Spleen (tissue), 11 donors: ENCODE results near the gene ANKS3. TPM values are rescaled to one million over a fixed set of nuclear protein-coding genes. Genes with fewer than 3 reads are reported as not detected.
A peak's percentile ranks its signal among the peaks of the same experiment; 100 is the strongest.

Experiments
- DNase-seq: peaks from one replicate; pipeline ENCODE4 v3.0.0-alpha.2; 2020
- H3K27ac ChIP-seq, 8 donors: fragments of 200-600 bp; sonication (generic) in 7 of 8; 1 replicate in 4 of 8; 2 replicates in 4 of 8; pipeline versions ENCODE4 v1.5.0 to v1.8.0; 2016 to 2021; ENCODE audit warnings: inconsistent platforms in 4 of 8, mild to moderate bottlenecking in 4 of 8, moderate library complexity in 1 of 8
- H3K27me3 ChIP-seq, 7 donors: fragments of 200-600 bp; sonication (generic) in 6 of 7; replicated peaks in 1 of 7; 1 replicate in 4 of 7; 2 replicates in 3 of 7; pipeline versions ENCODE4 v1.5.0 to v1.8.0; 2016 to 2021; ENCODE audit warnings: inconsistent platforms in 3 of 7, mild to moderate bottlenecking in 1 of 7
- H3K36me3 ChIP-seq, 6 donors: fragments of 200-600 bp; sonication (generic) in 5 of 6; 1 replicate in 4 of 6; 2 replicates in 2 of 6; pipeline versions ENCODE4 v1.5.0 to v1.8.0; 2016 to 2021; ENCODE audit warnings: inconsistent platforms in 2 of 6
- H3K4me1 ChIP-seq, 6 donors: fragments of 200-600 bp; sonication (generic) in 5 of 6; 1 replicate in 3 of 6; 2 replicates in 3 of 6; pipeline versions ENCODE4 v1.5.0 to v1.8.0; 2016 to 2021; ENCODE audit warnings: inconsistent platforms in 3 of 6
- H3K4me3 ChIP-seq, 8 donors: fragments of 200-600 bp; sonication (generic) in 7 of 8; 1 replicate in 4 of 8; 2 replicates in 4 of 8; pipeline versions ENCODE4 v1.5.0 to v1.8.0; 2016 to 2021; ENCODE audit warnings: inconsistent platforms in 4 of 8, mild to moderate bottlenecking in 4 of 8, moderate library complexity in 2 of 8
- H3K9me3 ChIP-seq, 8 donors: fragments of 200-600 bp; sonication (generic) in 7 of 8; 1 replicate in 4 of 8; 2 replicates in 4 of 8; pipeline versions ENCODE4 v1.5.0 to v1.8.0; 2016 to 2021; ENCODE audit warnings: inconsistent platforms in 4 of 8
- POLR2A ChIP-seq, 3 donors: fragments of 450-650 bp; IDR thresholded peaks; one replicate each; pipeline ENCODE4 v1.5.1; 2017; ENCODE audit warnings: antibody characterized with exemption in 3 of 3, mild to moderate bottlenecking in 1 of 3
- POLR2AphosphoS5 ChIP-seq, 3 donors: sonication (generic); formaldehyde crosslinking; IDR thresholded peaks; one replicate each; pipeline ENCODE4 v1.5.1; 2017; ENCODE audit warnings: antibody characterized with exemption in 3 of 3
- WGBS, 5 donors: extraction: QIAGEN DNeasy Blood & Tissue Kit in 3 of 5; methylation state at CpG; one replicate each; pipeline versions ENCODE4 v1.1.5 to v1.1.7; 2013 to 2018; 5-methylcytosine and 5-hydroxymethylcytosine counted together
- intact Hi-C: fragments of 100-400 bp; cut with DNase I; formaldehyde crosslinking; loops from one replicate; pipeline ENCODE4 v1.15.0; 2023; ENCODE audit warnings: low total_unique reads
- polyA plus RNA-seq, 3 donors: library from polyadenylated mRNA; stranded (reverse); fragments of 200-250 nt; gene quantifications; one replicate each; pipeline ENCODE4 v1.2.1, GENCODE V29; 2013
- total RNA-seq, 7 donors: library from RNA; depleted of rRNA in 3 of 7; stranded (reverse); fragments of >200 nt in 3 of 7; fragmentation: NEBNext Ultra II Directional in 4 of 7; extraction: Animal tissue kit (Norgen Biotek cat#: 25700) in 4 of 7; gene quantifications; one replicate each; pipeline versions ENCODE4 v1.1.0 to v1.2.1, GENCODE V29; 2016 to 2021
- TF ChIP-seq, protein P1 (sequence below), 11 experiments: fragments of 200-600 bp in 7 of 11; fragments of 450-650 bp in 4 of 11; sonication (generic) in 4 of 11; IDR thresholded peaks in 8 of 11; conservative IDR thresholded peaks in 3 of 11; 1 replicate in 7 of 11; 2 replicates in 4 of 11; pipeline versions ENCODE4 v1.4.0 to v1.8.0; 2016 to 2021; ENCODE audit warnings: antibody characterized with exemption in 11 of 11, inconsistent platforms in 4 of 11, mild to moderate bottlenecking in 1 of 11
- donor health status: healthy with polysubstance abuse.
- donor health status: DM: no; HTN: no; CAD: no; lungs with moderate emphysema.
- donor health status: DM: no; HTN: no; CAD: no.
- donor health status: Bipolar disorder and iron deficiency.
- donor health status: healthy.
- donor health status: DM: no; HTN: no; CAD: no.
- donor health status: DM: yes; HTN: yes; CAD: no.

The ANKS3 gene
- total and polyA plus RNA-seq, 10 donors, result 12.5 to 29.5 (median 22.9) TPM

DNA sequence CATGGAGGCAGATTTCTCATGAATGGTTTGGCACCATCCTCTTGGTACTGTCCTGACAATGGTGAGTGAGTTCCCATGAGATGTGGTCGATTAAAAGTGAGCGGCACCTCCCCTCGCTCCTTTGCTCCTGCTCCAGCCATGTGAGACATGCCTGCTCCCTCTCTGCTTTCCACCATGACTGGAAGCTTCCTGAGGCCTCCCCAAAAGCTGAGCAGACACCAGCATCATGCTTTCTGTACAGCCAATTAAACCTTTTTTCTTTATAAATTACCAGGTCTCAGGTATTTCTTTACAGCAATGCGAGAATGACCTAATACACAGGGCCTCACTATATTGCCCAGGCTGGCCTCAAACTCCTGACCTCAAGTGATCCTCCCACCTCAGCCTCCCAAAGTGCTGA is 20.8 kb upstream of the ANKS3 start:
- no peak overlapping the region for H3K4me3 ChIP-seq
- H3K27me3 ChIP-seq, result no peaks in the 10 kb centered on the region
- no peak for DNase-seq
- intact Hi-C loops, result no loop called here
- WGBS, 5 donors, result 97 to 100% (median 99%) methylated on average over 4 of the region's 4 CpGs
- H3K4me1 ChIP-seq, result no peaks in the 10 kb centered on the region
- peaks cover 4 to 100% (median 92%) of the 10 kb centered on the region in 6 donors for H3K36me3 ChIP-seq
- H3K27ac ChIP-seq, result no peak overlapping the region
- peaks cover 0 to 13% (median 5%) of the 10 kb centered on the region in 8 donors for H3K9me3 ChIP-seq
- TF ChIP-seq POLR2AphosphoS5 (IDR thresholded peaks at IDR 0.05) (no peak), POLR2A (IDR thresholded peaks at IDR 0.05) (no peak)
- TF ChIP-seq, protein P1, sequence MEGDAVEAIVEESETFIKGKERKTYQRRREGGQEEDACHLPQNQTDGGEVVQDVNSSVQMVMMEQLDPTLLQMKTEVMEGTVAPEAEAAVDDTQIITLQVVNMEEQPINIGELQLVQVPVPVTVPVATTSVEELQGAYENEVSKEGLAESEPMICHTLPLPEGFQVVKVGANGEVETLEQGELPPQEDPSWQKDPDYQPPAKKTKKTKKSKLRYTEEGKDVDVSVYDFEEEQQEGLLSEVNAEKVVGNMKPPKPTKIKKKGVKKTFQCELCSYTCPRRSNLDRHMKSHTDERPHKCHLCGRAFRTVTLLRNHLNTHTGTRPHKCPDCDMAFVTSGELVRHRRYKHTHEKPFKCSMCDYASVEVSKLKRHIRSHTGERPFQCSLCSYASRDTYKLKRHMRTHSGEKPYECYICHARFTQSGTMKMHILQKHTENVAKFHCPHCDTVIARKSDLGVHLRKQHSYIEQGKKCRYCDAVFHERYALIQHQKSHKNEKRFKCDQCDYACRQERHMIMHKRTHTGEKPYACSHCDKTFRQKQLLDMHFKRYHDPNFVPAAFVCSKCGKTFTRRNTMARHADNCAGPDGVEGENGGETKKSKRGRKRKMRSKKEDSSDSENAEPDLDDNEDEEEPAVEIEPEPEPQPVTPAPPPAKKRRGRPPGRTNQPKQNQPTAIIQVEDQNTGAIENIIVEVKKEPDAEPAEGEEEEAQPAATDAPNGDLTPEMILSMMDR (IDR thresholded peaks at IDR 0.05 in 8 of 11, conservative IDR thresholded peaks at IDR 0.05 in 3 of 11), result no peak

DNA sequence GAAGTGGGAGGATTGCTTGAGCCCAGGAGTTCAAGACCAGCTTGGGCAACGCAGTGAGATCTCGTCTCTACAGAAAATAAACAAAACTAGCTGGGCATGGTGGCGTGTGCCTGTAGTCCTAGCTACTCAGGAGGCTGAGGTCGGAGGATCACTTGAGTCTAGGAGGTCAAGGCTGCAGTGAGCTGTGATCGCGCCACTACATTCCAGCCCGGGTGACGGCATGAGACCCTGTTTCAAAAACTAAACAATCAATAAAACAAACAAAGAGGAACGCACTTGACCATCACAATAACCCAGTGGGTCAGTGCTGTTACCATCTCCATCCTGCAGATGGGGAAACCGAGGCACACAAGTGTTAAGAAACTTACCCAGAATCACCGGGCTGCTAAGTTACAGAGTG is 19.2 kb upstream of the ANKS3 start:
- Histone ChIP-seq H3K36me3 (peaks cover 4 to 100% (median 80%) of the 10 kb centered on the region in 6 donors), H3K27ac (no peak overlapping the region), H3K27me3 (no peaks in the 10 kb centered on the region), H3K9me3 (peaks cover 0 to 13% (median 5%) of the 10 kb centered on the region in 8 donors), H3K4me1 (peaks cover 0 to 10% (median 2%) of the 10 kb centered on the region in 6 donors), H3K4me3 (no peak overlapping the region)
- 92 to 95% (median 94%) methylated on average over 11 of the region's 11 CpGs for WGBS, 5 donors
- intact Hi-C loops, result no loop called here
- DNase-seq, result no peak
- TF ChIP-seq POLR2A (IDR thresholded peaks at IDR 0.05) (no peak), POLR2AphosphoS5 (IDR thresholded peaks at IDR 0.05) (no peak)
- TF ChIP-seq, protein P1 (IDR thresholded peaks at IDR 0.05 in 8 of 11, conservative IDR thresholded peaks at IDR 0.05 in 3 of 11), result no peak

DNA sequence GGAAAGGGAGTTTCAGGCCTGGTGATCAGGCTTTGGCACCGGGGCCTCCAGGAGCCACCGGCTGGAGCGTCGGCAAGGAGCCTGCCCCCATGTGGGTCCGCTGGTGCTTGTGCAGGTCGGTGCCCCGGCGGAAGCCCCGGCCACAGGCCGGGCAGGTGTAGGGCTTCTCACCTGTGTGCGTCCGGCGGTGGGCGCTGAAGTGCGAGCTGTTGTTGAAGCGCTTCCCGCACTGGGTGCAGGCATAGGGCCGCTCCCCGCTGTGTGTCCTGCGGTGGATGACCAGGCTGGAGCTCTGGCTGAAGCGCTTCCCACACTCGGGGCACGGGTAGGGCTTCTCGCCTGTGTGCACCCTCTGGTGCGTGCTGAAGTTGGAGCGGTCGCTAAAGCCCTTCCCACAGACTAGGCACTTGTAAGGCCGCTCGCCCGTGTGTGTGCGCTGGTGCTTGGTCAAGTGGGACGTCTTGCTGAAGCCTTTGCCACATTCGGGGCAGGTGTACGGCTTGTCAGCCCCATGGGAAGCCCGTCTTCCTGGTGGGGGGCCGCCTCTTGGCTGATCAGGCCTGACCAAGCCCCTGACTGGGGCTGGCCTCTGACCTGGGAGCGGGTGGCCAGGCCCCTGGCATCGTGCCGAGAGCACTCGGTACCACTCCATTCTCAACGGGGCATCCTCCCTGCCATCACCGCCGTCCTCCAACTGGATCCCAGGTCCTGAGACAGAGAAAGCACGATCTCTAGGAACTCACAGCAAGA is 18.5 kb upstream of the ANKS3 start:
- Histone ChIP-seq H3K36me3 (peaks cover 4 to 93% (median 74%) of the 10 kb centered on the region in 6 donors), H3K9me3 (peaks cover 0 to 13% (median 5%) of the 10 kb centered on the region in 8 donors), H3K27ac (no peak overlapping the region), H3K27me3 (no peaks in the 10 kb centered on the region), H3K4me1 (peaks cover 0 to 17% (median 6%) of the 10 kb centered on the region in 6 donors), H3K4me3 (no peak overlapping the region)
- TF ChIP-seq POLR2AphosphoS5 (IDR thresholded peaks at IDR 0.05) (peak in 1 of 3 donors; percentile 19), POLR2A (IDR thresholded peaks at IDR 0.05) (no peak)
- intact Hi-C loops, result no loop called here
- no peak for DNase-seq
- 85 to 91% (median 90%) methylated on average over 20 to 44 of the region's 44 CpGs for WGBS, 5 donors

DNA sequence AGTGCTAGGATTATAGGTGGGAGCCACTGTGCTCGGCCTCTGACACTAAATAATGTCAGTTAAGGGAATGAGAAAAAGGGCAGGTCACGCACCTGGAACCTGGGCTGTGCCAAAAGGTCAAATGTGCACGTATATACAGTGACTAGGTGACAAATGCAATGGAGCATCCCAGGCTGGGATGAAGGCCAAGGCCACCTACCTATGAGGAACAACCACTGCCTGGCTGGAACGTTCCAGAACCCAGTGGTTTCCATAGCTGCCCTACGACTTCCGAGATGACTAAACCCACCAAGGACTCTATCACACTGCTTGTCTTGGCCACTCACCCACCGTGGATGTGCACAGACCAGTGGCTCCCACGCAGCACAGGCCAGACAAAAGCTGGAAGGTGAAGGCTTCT is 16.8 kb upstream of the ANKS3 start:
- intact Hi-C loops, result no loop called here
- Histone ChIP-seq H3K27me3 (no peaks in the 10 kb centered on the region), H3K36me3 (peaks cover 4 to 77% (median 63%) of the 10 kb centered on the region in 6 donors), H3K4me1 (peaks cover 0 to 32% (median 10%) of the 10 kb centered on the region in 6 donors), H3K9me3 (peaks cover 0 to 13% (median 5%) of the 10 kb centered on the region in 8 donors), H3K4me3 (no peak overlapping the region), H3K27ac (no peak overlapping the region)
- TF ChIP-seq, protein P1 (IDR thresholded peaks at IDR 0.05 in 8 of 11, conservative IDR thresholded peaks at IDR 0.05 in 3 of 11), result no peak
- no peak for TF ChIP-seq POLR2A (IDR thresholded peaks at IDR 0.05)
- TF ChIP-seq POLR2AphosphoS5 (IDR thresholded peaks at IDR 0.05), result no peak
- no peak for DNase-seq
- WGBS, 5 donors, result 84 to 92% (median 88%) methylated on average over 8 of the region's 8 CpGs
